ENCODE results near the gene CTDSPL. TPM values are rescaled to one million over a fixed set of nuclear protein-coding genes. Genes with fewer than 3 reads are reported as not detected.
A peak's percentile ranks its signal among the peaks of the same experiment; 100 is the strongest.

The CTDSPL gene
- total RNA-seq, 1 donor from 2014 or later = 72.7 TPM

DNA sequence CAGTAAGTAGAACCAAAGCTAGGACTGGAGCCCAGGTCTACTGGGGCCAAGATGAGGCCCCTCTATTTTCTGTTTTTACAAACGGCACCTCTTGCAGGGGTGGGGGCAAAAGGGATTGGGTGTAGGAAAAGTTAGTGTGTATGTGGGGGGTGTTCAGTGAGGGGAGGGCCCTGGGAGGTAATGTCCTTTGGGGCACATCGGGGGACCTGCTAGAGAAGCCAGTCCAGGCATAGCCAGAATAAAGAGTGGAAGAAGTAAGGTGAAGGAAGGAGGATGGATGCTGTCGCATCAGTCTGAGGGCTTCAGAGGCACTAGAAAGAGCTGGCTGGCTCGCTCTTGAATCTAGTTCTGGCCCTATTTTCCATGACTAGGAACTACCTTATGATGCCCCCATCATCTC lies 165.2 kb downstream of the CTDSPL start:
- no peaks in the 10 kb centered on the region for H3K36me3 Mint-ChIP-seq
- TF ChIP-seq, protein P1, sequence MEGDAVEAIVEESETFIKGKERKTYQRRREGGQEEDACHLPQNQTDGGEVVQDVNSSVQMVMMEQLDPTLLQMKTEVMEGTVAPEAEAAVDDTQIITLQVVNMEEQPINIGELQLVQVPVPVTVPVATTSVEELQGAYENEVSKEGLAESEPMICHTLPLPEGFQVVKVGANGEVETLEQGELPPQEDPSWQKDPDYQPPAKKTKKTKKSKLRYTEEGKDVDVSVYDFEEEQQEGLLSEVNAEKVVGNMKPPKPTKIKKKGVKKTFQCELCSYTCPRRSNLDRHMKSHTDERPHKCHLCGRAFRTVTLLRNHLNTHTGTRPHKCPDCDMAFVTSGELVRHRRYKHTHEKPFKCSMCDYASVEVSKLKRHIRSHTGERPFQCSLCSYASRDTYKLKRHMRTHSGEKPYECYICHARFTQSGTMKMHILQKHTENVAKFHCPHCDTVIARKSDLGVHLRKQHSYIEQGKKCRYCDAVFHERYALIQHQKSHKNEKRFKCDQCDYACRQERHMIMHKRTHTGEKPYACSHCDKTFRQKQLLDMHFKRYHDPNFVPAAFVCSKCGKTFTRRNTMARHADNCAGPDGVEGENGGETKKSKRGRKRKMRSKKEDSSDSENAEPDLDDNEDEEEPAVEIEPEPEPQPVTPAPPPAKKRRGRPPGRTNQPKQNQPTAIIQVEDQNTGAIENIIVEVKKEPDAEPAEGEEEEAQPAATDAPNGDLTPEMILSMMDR (conservative IDR thresholded peaks at IDR 0.05) = no peak
- no peak overlapping the region for H3K27ac Mint-ChIP-seq
- H3K27me3 Mint-ChIP-seq = peaks cover 8% of the 10 kb centered on the region
- H3K9me3 Mint-ChIP-seq = no peaks in the 10 kb centered on the region
- H3K4me3 Mint-ChIP-seq = peak overlapping the region; percentile 84
- no peak for DNase-seq (ENCODE audit: extremely low spot score, unreplicated experiment)
- H3K4me1 Mint-ChIP-seq (ENCODE audit: unreplicated experiment) = peaks cover 17% of the 10 kb centered on the region

GRCh38 chr3:38027466-38028465 lies 166.1 kb downstream of the CTDSPL start:
- Mint-ChIP-seq H3K27ac (peak overlapping the region; percentile 68), H3K36me3 (no peaks in the 10 kb centered on the region), H3K4me1 (ENCODE audit: unreplicated experiment) (peaks cover 17% of the 10 kb centered on the region), H3K27me3 (peaks cover 8% of the 10 kb centered on the region), H3K9me3 (no peaks in the 10 kb centered on the region), H3K4me3 (peak overlapping the region; percentile 84)
- TF ChIP-seq, protein P1 (conservative IDR thresholded peaks at IDR 0.05) = no peak
- DNase-seq (ENCODE audit: extremely low spot score, unreplicated experiment) = no peak

DNA sequence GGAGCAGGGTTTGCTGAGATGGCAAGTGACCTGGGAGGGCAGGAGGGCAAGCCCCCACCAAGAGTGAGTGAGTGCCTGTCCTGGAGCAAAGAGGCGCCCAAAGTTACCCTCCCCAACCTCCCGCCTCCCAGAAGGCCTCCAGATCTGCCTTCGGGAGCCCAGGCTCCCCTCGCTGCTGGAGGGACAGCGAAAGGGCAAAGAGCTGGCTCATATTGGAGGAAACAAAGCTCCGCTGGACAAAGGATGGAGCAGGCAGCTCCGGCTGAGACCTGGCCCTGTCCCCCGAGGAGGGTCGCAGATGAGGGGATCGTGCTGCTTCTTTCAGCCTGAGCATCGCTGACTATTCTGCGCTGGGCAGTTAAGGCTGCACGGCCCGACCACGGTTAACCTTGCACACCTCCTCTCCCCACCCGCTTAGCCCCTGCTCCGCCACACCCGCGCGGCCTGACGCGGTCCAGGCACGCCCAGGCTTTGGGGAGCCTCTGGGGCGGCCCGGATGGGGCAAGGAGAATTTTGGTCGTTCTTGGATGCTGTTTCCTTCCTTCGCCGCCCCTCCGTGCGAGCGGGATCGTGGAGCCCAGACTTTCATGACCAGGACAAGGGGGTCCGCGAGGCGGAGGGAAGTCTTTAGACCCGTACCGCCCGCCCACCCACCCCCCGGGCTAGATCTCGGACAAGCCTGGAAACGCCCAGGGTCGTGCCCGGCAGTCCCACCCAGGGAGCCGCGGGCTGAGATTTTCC lies 167.1 kb downstream of the CTDSPL start:
- H3K9me3 Mint-ChIP-seq = no peaks in the 10 kb centered on the region
- H3K4me3 Mint-ChIP-seq = peak overlapping the region; percentile 84
- peaks cover 18% of the 10 kb centered on the region for H3K4me1 Mint-ChIP-seq (ENCODE audit: unreplicated experiment)
- H3K36me3 Mint-ChIP-seq = no peaks in the 10 kb centered on the region
- peaks cover 8% of the 10 kb centered on the region for H3K27me3 Mint-ChIP-seq
- DNase-seq (ENCODE audit: extremely low spot score, unreplicated experiment) = no peak
- TF ChIP-seq, protein P1 (conservative IDR thresholded peaks at IDR 0.05) = no peak
- peak overlapping the region; percentile 68 for H3K27ac Mint-ChIP-seq

- no peaks in the 10 kb centered on the region for H3K36me3 Mint-ChIP-seq
- DNase-seq (ENCODE audit: extremely low spot score, unreplicated experiment) = no peak
Observed at GRCh38 chr3:38029400-38030125, 167.9 kb downstream of the CTDSPL start, which contains the start of gene PLCD1. Gene PLCD1 (minus strand): TSS chr3:38029642. CDS start chr3:38029539, 103 bp downstream.

More at GRCh38 chr3:38029400-38030125, 167.9 kb downstream of the CTDSPL start, which contains the start of gene PLCD1:
- peaks cover 16% of the 10 kb centered on the region for H3K4me1 Mint-ChIP-seq (ENCODE audit: unreplicated experiment)
- peak within 1 kb of the TSS; percentile 92 for H3K27ac Mint-ChIP-seq
- no peaks in the 10 kb centered on the region for H3K9me3 Mint-ChIP-seq
- TF ChIP-seq, protein P1 (conservative IDR thresholded peaks at IDR 0.05) = no peak
- H3K4me3 Mint-ChIP-seq = peak within 1 kb of the TSS; percentile 84
- H3K27me3 Mint-ChIP-seq = peaks cover 8% of the 10 kb centered on the region

Measured in type B pancreatic cell (in vitro differentiated cells).